Ovary (tissue), 9 donors: ENCODE results near the gene TSPEAR. TPM values are rescaled to one million over a fixed set of nuclear protein-coding genes. Genes with fewer than 3 reads are reported as not detected.

ENCODE experiments used
- DNase-seq, 5 donors: peaks; one replicate each; pipeline ENCODE4 v3.0.0-alpha.2; 2019 to 2020
- H3K27ac ChIP-seq, 2 donors: fragments of 200-600 bp; one replicate each; pipeline versions ENCODE4 v1.5.1 to v1.8.0; 2019 to 2022
- H3K27me3 ChIP-seq: fragments of 200-600 bp; one replicate; pipeline ENCODE4 v1.8.0; 2022
- H3K36me3 ChIP-seq: fragments of 200-600 bp; sonication (generic); one replicate; pipeline ENCODE4 v1.5.1; 2019
- H3K4me1 ChIP-seq: one replicate; pipeline ENCODE4 v1.8.1; 2013; ENCODE audit warnings: mild to moderate bottlenecking, moderate library complexity; ENCODE audit not compliant: insufficient read depth
- H3K4me3 ChIP-seq: fragments of 200-600 bp; sonication (generic); one replicate; pipeline ENCODE4 v1.5.1; 2017
- H3K9me3 ChIP-seq, 2 donors: fragments of 200-600 bp in 1 of 2; sonication (generic) in 1 of 2; one replicate each; pipeline versions ENCODE4 v1.5.1 to v1.8.1; 2013 to 2019; ENCODE audit warnings: mild to moderate bottlenecking in 1 of 2, moderate library complexity in 1 of 2
- EP300 ChIP-seq: sonication (generic); formaldehyde crosslinking; IDR thresholded peaks from one replicate; pipeline ENCODE4 v1.6.1; 2017; ENCODE audit warnings: antibody characterized with exemption
- POLR2A ChIP-seq: fragments of 450-650 bp; IDR thresholded peaks from one replicate; pipeline ENCODE4 v1.6.1; 2017; ENCODE audit warnings: antibody characterized with exemption, mild to moderate bottlenecking, moderate library complexity
- WGBS, 3 donors: extraction: QIAGEN DNeasy Blood & Tissue Kit in 1 of 3; methylation state at CpG; one replicate each; pipeline versions ENCODE4 v1.1.5 to v1.1.7; 2013 to 2017; 5-methylcytosine and 5-hydroxymethylcytosine counted together
- intact Hi-C, 4 donors: fragments of 100-400 bp; cut with DNase I; formaldehyde crosslinking; loops; one replicate each; pipeline versions ENCODE4 v1.11.0 to v1.15.1; 2022 to 2023
- polyA plus RNA-seq, 2 donors: library from polyadenylated mRNA; stranded (reverse); fragments of 200-250 nt in 1 of 2; fragments of 350-450 nt in 1 of 2; fragmentation: Illumina TruSeq in 1 of 2; extraction: RNeasy Lipid Tissue Mini Kit (QIAGEN cat#74804) in 1 of 2; gene quantifications; one replicate each; pipeline ENCODE4 v1.2.3, GENCODE V29; 2013 to 2014
- total RNA-seq, 7 donors: library from RNA; depleted of rRNA in 2 of 7; stranded (reverse); fragments of >200 nt in 2 of 7; fragmentation: NEBNext Ultra II Directional in 3 of 7; extraction: Animal tissue kit (Norgen Biotek cat#: 25700) in 3 of 7; gene quantifications; one replicate each; pipeline versions ENCODE4 v1.1.0 to v1.2.4, GENCODE V29; 2016 to 2023
- TF ChIP-seq, protein P1 (sequence below), 3 donors: fragments of 450-650 bp in 2 of 3; fragments of 200-600 bp in 1 of 3; IDR thresholded peaks; one replicate each; pipeline versions ENCODE4 v1.5.1 to v1.8.0; 2016 to 2022; ENCODE audit warnings: antibody characterized with exemption in 3 of 3, mild to moderate bottlenecking in 1 of 3
- donor health status: DM: no; HTN: no; CAD: no; lungs with moderate emphysema.
- donor health status: DM: no; HTN: no; CAD: no.
- donor health status: Bipolar disorder and iron deficiency.
- donor health status: DM: yes; HTN: yes; CAD: no.
- donor health status: DM: no; HTN: no; CAD: no.
- donor health status: DM: yes; HTN: yes; CAD: no.

TSPEAR gene
- total and polyA plus RNA-seq, 9 donors = 0.07 to 0.27 (median 0.11) TPM; not detected in 4

DNA sequence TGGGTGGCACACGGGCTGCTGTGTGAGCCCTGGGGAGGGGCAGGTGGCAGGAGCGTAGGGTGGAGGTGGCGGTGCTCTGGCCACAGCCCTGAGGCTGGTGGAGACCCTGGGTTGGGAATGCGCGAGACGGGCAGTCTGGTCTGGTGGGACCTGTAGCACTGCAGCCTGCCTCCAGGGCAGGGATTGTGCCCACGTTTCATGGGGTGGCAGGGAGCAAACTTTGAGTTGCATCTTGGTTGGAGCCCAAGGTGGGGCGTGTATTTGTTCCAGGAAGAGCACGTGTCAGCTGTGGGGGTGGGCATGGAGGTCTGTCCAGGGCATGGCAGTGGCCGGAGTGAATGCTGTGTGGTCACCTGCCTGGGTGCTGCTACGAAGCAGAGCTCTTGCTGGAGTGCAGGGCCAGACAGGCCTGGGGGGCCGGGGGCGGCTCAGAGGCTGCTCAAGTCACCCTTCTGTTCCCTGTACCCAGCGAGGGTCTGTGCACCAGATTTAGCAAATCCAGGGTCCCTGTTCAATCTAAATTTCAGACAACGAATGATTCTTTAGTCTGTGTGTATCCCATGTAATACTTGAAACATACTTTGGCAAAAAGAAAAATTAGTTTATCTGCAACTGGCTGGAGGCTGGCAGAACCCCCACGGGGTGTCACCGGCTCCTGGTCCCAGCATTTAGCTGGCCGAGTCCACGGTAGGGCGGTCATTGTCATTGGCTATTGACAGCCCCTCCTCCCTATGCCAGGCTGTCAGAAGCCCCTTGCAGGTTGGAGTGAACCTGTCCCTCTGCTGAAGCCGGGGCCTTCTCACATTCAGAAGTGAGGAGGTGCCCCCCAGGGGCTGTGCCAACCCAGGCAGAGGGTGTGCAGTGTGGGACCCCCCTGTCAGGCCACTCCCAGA is 198.6 kb downstream of the TSPEAR start:
- Histone ChIP-seq H3K9me3 (no peaks in the 10 kb centered on the region), H3K27ac (no peak overlapping the region), H3K36me3 (no peaks in the 10 kb centered on the region), H3K27me3 (no peaks in the 10 kb centered on the region), H3K4me3 (no peak overlapping the region), H3K4me1 (peaks cover 1% of the 10 kb centered on the region)
- 69 to 74% (median 74%) methylated on average over 21 of the region's 21 CpGs for WGBS, 3 donors
- no peak for DNase-seq
- intact Hi-C loops = loop anchor here in 2 of 4 donors (2.0 to 10.0 kb wide), 2 partner anchors 20 to 282 kb away; no protein-coding TSS in a partner anchor
- TF ChIP-seq POLR2A (no peak), EP300 (no peak)
- TF ChIP-seq, protein P1, sequence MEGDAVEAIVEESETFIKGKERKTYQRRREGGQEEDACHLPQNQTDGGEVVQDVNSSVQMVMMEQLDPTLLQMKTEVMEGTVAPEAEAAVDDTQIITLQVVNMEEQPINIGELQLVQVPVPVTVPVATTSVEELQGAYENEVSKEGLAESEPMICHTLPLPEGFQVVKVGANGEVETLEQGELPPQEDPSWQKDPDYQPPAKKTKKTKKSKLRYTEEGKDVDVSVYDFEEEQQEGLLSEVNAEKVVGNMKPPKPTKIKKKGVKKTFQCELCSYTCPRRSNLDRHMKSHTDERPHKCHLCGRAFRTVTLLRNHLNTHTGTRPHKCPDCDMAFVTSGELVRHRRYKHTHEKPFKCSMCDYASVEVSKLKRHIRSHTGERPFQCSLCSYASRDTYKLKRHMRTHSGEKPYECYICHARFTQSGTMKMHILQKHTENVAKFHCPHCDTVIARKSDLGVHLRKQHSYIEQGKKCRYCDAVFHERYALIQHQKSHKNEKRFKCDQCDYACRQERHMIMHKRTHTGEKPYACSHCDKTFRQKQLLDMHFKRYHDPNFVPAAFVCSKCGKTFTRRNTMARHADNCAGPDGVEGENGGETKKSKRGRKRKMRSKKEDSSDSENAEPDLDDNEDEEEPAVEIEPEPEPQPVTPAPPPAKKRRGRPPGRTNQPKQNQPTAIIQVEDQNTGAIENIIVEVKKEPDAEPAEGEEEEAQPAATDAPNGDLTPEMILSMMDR (IDR thresholded peaks at IDR 0.05) = no peak

DNA sequence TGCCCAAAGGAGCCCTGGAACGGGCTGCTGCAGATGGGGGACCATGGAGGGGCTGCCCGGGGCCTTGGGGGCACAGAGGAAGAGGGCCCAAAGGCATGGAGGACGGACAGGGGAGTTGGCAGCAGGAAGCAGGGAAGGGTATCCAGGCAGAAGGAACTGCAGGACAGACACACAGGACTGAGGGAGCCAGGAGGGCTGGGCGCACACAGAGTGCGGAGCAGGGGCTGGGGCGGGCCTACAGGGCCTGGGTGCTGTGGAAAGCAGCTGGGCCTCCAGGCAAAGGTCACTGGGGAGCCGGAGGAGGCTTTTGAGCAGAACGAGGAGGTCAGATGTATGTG is 199.5 kb downstream of the TSPEAR start:
- Histone ChIP-seq H3K36me3 (no peaks in the 10 kb centered on the region), H3K27ac (no peak overlapping the region), H3K4me3 (no peak overlapping the region), H3K9me3 (no peaks in the 10 kb centered on the region), H3K4me1 (peaks cover 1% of the 10 kb centered on the region), H3K27me3 (no peaks in the 10 kb centered on the region)
- TF ChIP-seq, protein P1 (IDR thresholded peaks at IDR 0.05) = no peak
- no peak for TF ChIP-seq EP300
- no peak for TF ChIP-seq POLR2A
- intact Hi-C loops = loop anchor here in 2 of 4 donors (2.0 to 10.0 kb wide), 2 partner anchors 19 to 283 kb away; no protein-coding TSS in a partner anchor
- 65% methylated on average over 8 of the region's 8 CpGs for WGBS, 3 donors
- DNase-seq = no peak

DNA sequence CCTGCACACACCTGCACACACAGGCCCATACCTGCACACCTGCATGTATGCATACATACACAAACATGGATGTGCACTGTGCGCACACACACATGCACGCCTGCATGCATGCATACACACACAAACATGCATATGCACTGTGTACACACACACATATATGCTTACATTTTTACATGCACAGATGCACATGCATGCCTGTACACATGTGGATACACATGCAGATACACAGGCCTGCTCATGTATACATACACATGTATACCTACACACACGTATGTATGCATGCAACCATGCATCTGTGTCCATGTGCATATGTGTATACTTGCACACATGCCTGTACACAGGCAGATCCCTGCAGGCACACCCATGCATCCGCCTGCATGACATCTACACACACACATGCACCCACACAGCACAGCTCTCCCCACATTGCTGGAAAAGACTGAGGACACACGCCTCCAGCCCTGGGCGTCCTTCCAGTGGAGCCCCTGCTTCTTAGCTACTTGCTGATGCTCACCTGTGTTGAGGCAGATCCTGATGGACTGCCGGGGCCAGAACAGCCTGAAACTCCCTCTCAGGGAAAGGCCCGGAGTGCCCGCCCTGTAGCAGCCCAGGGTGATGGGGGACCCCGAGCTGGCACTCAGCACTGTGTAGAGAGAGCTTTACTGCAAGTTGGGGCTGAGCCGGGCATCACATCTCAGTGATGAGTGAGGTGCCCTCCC is 200.0 kb downstream of the TSPEAR start:
- TF ChIP-seq EP300 (no peak), POLR2A (no peak)
- TF ChIP-seq, protein P1 (IDR thresholded peaks at IDR 0.05) = no peak
- 74 to 78% (median 75%) methylated on average over 11 of the region's 11 CpGs for WGBS, 3 donors
- Histone ChIP-seq H3K27me3 (no peaks in the 10 kb centered on the region), H3K4me1 (peaks cover 1% of the 10 kb centered on the region), H3K27ac (no peak overlapping the region), H3K4me3 (no peak overlapping the region), H3K36me3 (no peaks in the 10 kb centered on the region), H3K9me3 (no peaks in the 10 kb centered on the region)
- intact Hi-C loops = loop anchor here in 1 of 4 donors (10.0 kb wide), 1 partner anchor 283 kb away; no protein-coding TSS in a partner anchor
- DNase-seq = no peak

DNA sequence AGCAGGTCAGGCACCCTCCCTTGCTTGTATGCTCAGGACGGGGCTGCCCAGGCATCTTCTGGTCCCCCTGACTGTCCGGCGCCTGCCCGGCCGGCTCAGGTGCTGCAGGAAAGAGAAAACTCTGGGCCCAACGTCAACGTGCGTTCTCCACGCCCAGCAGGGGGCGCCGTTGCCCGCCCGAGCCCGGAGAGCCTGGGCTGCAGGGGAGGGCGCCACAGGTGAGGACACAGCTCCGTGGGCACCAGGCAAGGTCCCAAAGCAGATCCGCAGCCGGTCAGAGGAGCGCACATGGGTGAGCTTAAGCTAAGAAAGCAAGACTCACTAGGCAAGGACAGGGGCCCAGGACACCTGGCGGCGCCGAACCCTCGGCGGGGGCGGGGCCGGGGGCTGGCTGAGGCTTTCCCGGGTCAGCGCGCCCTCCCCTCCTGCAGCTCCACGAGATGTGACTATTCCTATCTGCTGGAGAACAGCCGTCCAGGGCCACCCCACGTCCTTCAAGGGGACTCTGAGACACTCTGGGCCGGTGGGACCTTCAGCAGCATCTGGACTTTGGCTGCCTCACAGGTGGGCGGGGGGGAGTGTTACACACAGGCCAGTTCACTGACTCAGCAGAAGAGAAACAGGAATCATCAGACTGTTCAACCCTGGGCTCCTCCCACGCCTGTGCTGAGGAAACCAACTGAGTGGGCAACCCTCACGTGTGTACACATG is 200.7 kb downstream of the TSPEAR start:
- TF ChIP-seq POLR2A (no peak), EP300 (no peak)
- TF ChIP-seq, protein P1 (IDR thresholded peaks at IDR 0.05) = peak in 1 of 3 donors; percentile 19
- Histone ChIP-seq H3K27ac (no peak overlapping the region), H3K36me3 (no peaks in the 10 kb centered on the region), H3K27me3 (no peaks in the 10 kb centered on the region), H3K4me3 (no peak overlapping the region), H3K4me1 (peaks cover 1% of the 10 kb centered on the region), H3K9me3 (no peaks in the 10 kb centered on the region)
- peak in 2 of 5 donors; percentile 43 to 46 for DNase-seq
- WGBS, 3 donors = 3 to 11% (median 4%) methylated on average over 18 to 36 of the region's 36 CpGs
- intact Hi-C loops = loop anchor here in 1 of 4 donors (10.0 kb wide), 1 partner anchor 284 kb away; no protein-coding TSS in a partner anchor
